HL-60 (cell line): ENCODE results near the gene LTBR.

Experiments
- DNase-seq, 2 experiments: peaks; one replicate each; pipeline ENCODE4 v3.0.0-alpha.2; 2010 to 2020; ENCODE audit warnings: low read depth in 1 of 2, low spot score in 1 of 2
- H3K27ac ChIP-seq: fragments of 250-450 bp; sonication (Bioruptor Pico); replicated peaks from 2 replicates; pipeline ENCODE4 v1.5.1; 2020; ENCODE audit warnings: mild to moderate bottlenecking, moderate library complexity
- H3K27me3 ChIP-seq: fragments of 250-450 bp; sonication (Bioruptor Pico); 2 replicates; pipeline ENCODE4 v1.5.1; 2021; ENCODE audit warnings: mild to moderate bottlenecking, moderate library complexity; ENCODE audit not compliant: insufficient read depth, poor library complexity, severe bottlenecking
- H3K4me3 ChIP-seq: replicated peaks from 2 replicates; pipeline ENCODE4 v1.5.1; 2011; ENCODE audit warnings: mild to moderate bottlenecking, control low read depth, low read length; ENCODE audit not compliant: insufficient read depth
- CTCF ChIP-seq: IDR thresholded peaks from one replicate; pipeline ENCODE4 v1.5.1; 2011; ENCODE audit warnings: low read length, control low read depth, inconsistent platforms; ENCODE audit not compliant: insufficient read depth
- GABPA ChIP-seq: IDR thresholded peaks from 2 replicates; pipeline ENCODE4 v1.6.1; 2012; ENCODE audit warnings: low read depth
- POLR2AphosphoS5 ChIP-seq: IDR thresholded peaks from 2 replicates; pipeline ENCODE4 v1.6.1; 2012; ENCODE audit warnings: low read depth
- REST ChIP-seq: IDR thresholded peaks from 2 replicates; pipeline ENCODE4 v1.6.1; 2012; ENCODE audit warnings: low read depth; ENCODE audit not compliant: insufficient replicate concordance
- SPI1 ChIP-seq: IDR thresholded peaks from 2 replicates; pipeline ENCODE4 v1.6.1; 2012; ENCODE audit warnings: low read depth, mild to moderate bottlenecking, borderline replicate concordance

The LTBR gene

GRCh38 chr12:6361834-6362233 is 22.1 kb upstream of the LTBR start:
- Histone ChIP-seq H3K27me3 (no peaks in the 10 kb centered on the region), H3K4me3 (no peak overlapping the region), H3K27ac (no peak overlapping the region)
- no peak for DNase-seq
- TF ChIP-seq REST (no peak), POLR2AphosphoS5 (no peak), GABPA (no peak), CTCF (no peak), SPI1 (no peak)

- TF ChIP-seq REST = no peak
- no peak for TF ChIP-seq CTCF
- no peak for TF ChIP-seq GABPA
- no peak for TF ChIP-seq SPI1
- no peak for TF ChIP-seq POLR2AphosphoS5
- DNase-seq = no peak
- H3K27me3 ChIP-seq = no peaks in the 10 kb centered on the region
Measured at GRCh38 chr12:6362403-6362802, 21.6 kb upstream of the LTBR start.

GRCh38 chr12:6363010-6363329 is 21.0 kb upstream of the LTBR start:
- no peak for DNase-seq
- Histone ChIP-seq H3K4me3 (peak overlapping the region; percentile 59), H3K27ac (peak overlapping the region; percentile 70), H3K27me3 (no peaks in the 10 kb centered on the region)
- TF ChIP-seq GABPA (no peak), CTCF (no peak), POLR2AphosphoS5 (no peak), SPI1 (no peak), REST (no peak)

More at GRCh38 chr12:6362403-6362802, 21.6 kb upstream of the LTBR start:
- Histone ChIP-seq H3K27ac (no peak overlapping the region), H3K4me3 (no peak overlapping the region)
